ENCODE results near the gene TP53BP2.
A peak's percentile ranks its signal among the peaks of the same experiment; 100 is the strongest.

The TP53BP2 gene

GRCh38 chr1:223852337-223852736 lies 6.6 kb upstream of the TP53BP2 start:
- no peak overlapping the region for H3K4me3 ChIP-seq (ENCODE audit: low read length)

DNA sequence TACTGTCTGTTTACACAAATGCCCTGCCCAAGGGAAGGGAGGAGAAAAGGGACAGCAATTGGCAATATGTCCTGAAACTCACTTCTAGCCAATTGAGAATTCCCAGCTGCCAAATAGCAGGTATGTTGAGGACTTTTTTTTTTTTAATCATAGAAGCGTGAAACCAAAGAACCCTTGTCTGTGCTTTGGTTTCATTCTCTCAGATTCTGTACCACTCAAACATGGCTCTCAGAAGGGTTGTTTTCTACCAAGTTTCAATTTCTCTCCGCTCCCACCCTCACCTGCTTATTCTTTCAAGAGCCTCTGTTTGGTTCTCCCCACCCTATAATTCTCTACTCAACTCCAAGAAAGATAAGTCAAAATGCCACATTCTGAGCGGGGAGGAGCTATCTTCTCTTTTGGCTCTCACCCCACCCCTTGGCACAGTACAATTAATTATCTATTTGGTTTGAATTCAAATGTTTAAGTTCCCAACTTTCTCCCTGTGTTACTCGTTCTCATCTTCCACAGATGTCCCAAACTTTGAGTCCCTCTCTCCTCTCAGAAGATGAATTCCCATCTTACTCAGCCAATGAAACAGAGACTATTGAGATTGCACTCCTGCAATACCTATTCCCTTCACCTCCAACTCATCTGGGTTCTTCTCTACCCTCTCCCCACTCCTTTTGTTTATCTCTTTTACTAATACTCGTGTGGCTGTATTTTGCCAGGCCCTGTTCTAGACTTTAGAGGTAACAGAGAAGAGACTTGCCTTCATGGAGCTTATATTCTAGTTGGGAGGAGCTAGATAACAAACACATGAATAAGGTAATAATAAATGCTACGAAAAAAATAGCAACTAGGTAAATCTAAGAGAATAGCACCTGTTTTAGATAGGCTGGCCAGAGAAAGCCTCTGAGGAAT lies 3.9 kb upstream of the TP53BP2 start:
- DNase-seq (ENCODE audit: low read depth), result no peak
- no peak for TF ChIP-seq CTCF (conservative IDR thresholded peaks at IDR 0.05; ENCODE audit: low read depth, low read length)
- no peak overlapping the region for H3K4me3 ChIP-seq (ENCODE audit: low read length)

More at GRCh38 chr1:223852337-223852736, 6.6 kb upstream of the TP53BP2 start:
- DNase-seq (ENCODE audit: low read depth), result no peak
- no peak for TF ChIP-seq CTCF (conservative IDR thresholded peaks at IDR 0.05; ENCODE audit: low read depth, low read length)

- no peak overlapping the region for H3K4me3 ChIP-seq (ENCODE audit: low read length)
- TF ChIP-seq CTCF (conservative IDR thresholded peaks at IDR 0.05; ENCODE audit: low read depth, low read length), result no peak
- no peak for DNase-seq (ENCODE audit: low read depth)
Observed at GRCh38 chr1:223848536-223848935, 2.8 kb upstream of the TP53BP2 start.

DNA sequence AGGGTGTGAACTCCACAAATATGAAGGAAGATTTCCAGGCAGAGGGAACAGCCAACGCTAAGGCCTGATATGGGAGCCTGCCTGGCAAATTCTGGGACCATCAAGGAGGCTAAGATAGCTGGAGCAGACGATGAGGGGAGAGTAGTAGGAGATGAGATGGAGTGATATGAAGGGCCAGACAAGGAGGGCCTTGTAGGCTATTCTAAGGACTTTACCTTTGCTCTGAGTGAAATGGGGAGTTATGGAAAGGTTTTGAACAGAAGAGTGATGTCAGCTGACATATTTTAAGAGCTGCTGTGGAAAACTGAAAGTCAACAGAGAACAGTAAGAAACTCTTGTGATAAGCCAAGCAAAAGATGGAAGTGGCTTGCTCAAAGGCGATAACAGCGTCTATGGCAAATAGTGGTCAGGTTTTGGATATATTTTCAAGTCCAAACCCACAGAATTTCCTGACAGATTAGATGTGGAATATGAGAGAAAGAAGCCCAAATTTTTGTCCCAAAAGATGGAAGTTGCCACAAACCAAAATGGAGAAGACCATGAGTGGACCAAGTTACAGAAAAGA lies 2.1 kb upstream of the TP53BP2 start:
- no peak for TF ChIP-seq CTCF (conservative IDR thresholded peaks at IDR 0.05; ENCODE audit: low read depth, low read length)
- DNase-seq (ENCODE audit: low read depth), result no peak
- H3K4me3 ChIP-seq (ENCODE audit: low read length), result no peak overlapping the region

DNA sequence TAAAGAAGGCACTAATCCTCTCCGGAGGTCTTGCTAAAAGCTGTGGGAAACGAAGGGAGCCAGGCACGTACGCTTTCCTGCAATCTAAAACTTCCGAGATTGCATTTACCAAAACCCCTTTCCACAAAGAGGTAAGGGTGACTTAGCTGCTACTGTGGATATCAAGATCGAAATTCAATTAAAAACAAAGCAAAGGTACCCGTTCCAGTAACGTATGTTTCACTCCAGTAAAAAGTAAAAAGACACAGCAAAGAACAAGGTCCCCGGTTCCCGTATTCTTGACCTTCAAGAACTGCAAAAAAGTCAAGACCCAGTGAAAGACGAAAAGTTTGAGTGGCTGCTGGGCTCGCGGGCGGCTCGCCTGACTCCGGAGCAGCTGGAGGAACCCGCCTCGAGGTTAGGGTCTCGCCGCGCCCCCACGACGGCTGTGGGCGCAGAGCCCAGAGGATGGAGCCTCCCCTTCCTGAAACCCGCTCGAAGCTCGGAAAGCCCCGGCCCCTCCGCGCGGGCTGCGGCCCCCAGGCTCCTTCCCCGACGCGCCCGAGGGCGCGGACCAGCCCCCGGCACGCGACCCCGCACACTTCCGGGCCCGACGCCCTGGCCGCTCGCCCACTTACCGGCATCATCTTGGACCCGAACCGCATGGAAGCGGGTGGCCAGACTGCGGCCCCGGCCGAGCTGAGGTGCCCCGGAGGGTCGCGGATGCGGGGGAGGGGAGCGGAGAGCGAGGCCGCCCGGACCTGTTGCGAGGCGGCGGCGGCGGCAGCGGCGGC lies 524 bp downstream of the TP53BP2 start:
- TF ChIP-seq CTCF (conservative IDR thresholded peaks at IDR 0.05; ENCODE audit: low read depth, low read length), result no peak
- H3K4me3 ChIP-seq (ENCODE audit: low read length), result peak overlapping the region; percentile 90
- DNase-seq (ENCODE audit: low read depth), result peak; percentile 22

DNA sequence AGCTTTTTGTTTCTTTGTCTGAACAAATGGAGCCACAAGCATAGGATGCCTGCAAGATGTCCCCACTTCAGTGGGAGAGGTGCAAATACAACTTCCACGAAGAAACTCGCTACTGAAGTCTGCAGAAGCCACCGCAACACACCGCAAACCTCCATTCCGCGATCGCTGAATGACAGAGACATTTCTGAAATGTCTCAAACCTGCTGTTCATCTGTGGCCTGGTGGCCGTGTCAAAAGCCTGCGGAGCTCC lies 1.0 kb downstream of the TP53BP2 start:
- DNase-seq (ENCODE audit: low read depth), result no peak
- peak overlapping the region; percentile 90 for H3K4me3 ChIP-seq (ENCODE audit: low read length)
- no peak for TF ChIP-seq CTCF (conservative IDR thresholded peaks at IDR 0.05; ENCODE audit: low read depth, low read length)
